A549 (cell line): Measurements from ENCODE around the gene GCHFR. TPM values are rescaled to one million over a fixed set of nuclear protein-coding genes. Genes with fewer than 3 reads are reported as not detected.

Experiments used
- ATAC-seq, 2 experiments: fragments of 200-7000 bp in 1 of 2; fragments of >200 bp in 1 of 2; cut with Nextera tagmentation in 1 of 2; cut with Tn5 transposase in 1 of 2; 3 replicates each; pipeline versions ENCODE4 v1.8.0 to v1.9.1; 2018 to 2020; ENCODE audit warnings: mild to moderate bottlenecking in 1 of 2, moderate library complexity in 1 of 2
- CTCF ChIA-PET: fragments of 300-600 bp; sonication (Branson Sonifier 250); formaldehyde crosslinking; extraction: SDS; loops from one replicate; lab custom pipeline; 2021; ENCODE audit warnings: antibody characterized with exemption, inconsistent platforms; lab: Yijun Ruan, JAX
- POLR2A ChIA-PET: fragments of 350-600 bp; formaldehyde crosslinking; extraction: SDS; loops from one replicate; lab custom pipeline; 2021; ENCODE audit warnings: antibody characterized with exemption, inconsistent platforms; lab: Yijun Ruan, JAX
- DNase-seq, 2 experiments: peaks; one replicate each; pipeline versions ENCODE4 v3.0.0 to v3.0.0-alpha.2; 2011 to 2016; ENCODE audit warnings: low read depth in 1 of 2, low spot score in 1 of 2
- FAIRE-seq: peaks from 2 replicates; lab custom pipeline; 2011; peaks lifted over from hg19 to GRCh38; lab: Jason Lieb, UNC
- H3K27ac ChIP-seq, 2 experiments: fragments of >200 bp; sonication (Bioruptor Twin); formaldehyde crosslinking; 3 replicates each; pipeline ENCODE4 v1.5.1; 2016 to 2017
- H3K4me1 ChIP-seq: fragments of >200 bp; sonication (Bioruptor Twin); formaldehyde crosslinking; 3 replicates; pipeline ENCODE4 v1.6.1; 2016
- H3K4me2 ChIP-seq: fragments of >200 bp; sonication (Bioruptor Twin); formaldehyde crosslinking; 3 replicates; pipeline ENCODE4 v1.6.1; 2016
- H3K4me3 ChIP-seq: fragments of >200 bp; sonication (Bioruptor Twin); formaldehyde crosslinking; 3 replicates; pipeline ENCODE4 v1.5.1; 2016
- H3K9me3 ChIP-seq: fragments of >200 bp; sonication (Bioruptor Twin); formaldehyde crosslinking; 3 replicates; pipeline ENCODE4 v1.6.1; 2016
- BCL3 ChIP-seq: fragments of >200 bp; sonication (Bioruptor Twin); formaldehyde crosslinking; IDR thresholded peaks from 3 replicates; pipeline ENCODE4 v1.6.1; 2016
- BHLHE40 ChIP-seq: IDR thresholded peaks from 2 replicates; pipeline ENCODE4 v1.6.1; 2012; ENCODE audit warnings: low read depth, low read length, inconsistent platforms
- CHD2 ChIP-seq: fragments of 150-350 bp; IDR thresholded peaks from 2 replicates; pipeline ENCODE4 v1.6.1; 2014; ENCODE audit warnings: low read length; ENCODE audit not compliant: partially characterized antibody
- CHD4 ChIP-seq: fragments of 200-600 bp; sonication (generic); IDR thresholded peaks from 2 replicates; pipeline ENCODE4 v1.6.1; 2016; ENCODE audit warnings: antibody characterized with exemption, mild to moderate bottlenecking, borderline replicate concordance
- ELK1 ChIP-seq: fragments of 150-350 bp; IDR thresholded peaks from 2 replicates; pipeline ENCODE4 v1.6.1; 2014; ENCODE audit warnings: low read depth, mild to moderate bottlenecking, low read length
- EP300 ChIP-seq, 2 experiments: fragments of >200 bp; sonication (Bioruptor Twin); formaldehyde crosslinking; IDR thresholded peaks; 2 replicates in 1 of 2; 3 replicates in 1 of 2; pipeline ENCODE4 v1.6.1; 2016 to 2017
- ESRRA ChIP-seq: fragments of 150-350 bp; IDR thresholded peaks from 2 replicates; pipeline ENCODE4 v1.6.1; 2014; ENCODE audit warnings: mild to moderate bottlenecking, low read length, borderline replicate concordance
- FOSL2 ChIP-seq, 2 experiments: fragments of 450-650 bp in 1 of 2; fragments of >200 bp in 1 of 2; sonication (Bioruptor Twin) in 1 of 2; formaldehyde crosslinking; IDR thresholded peaks; 2 replicates each; pipeline versions ENCODE4 v1.5.0 to v1.6.1; 2016 to 2020; ENCODE audit warnings: mild to moderate bottlenecking in 1 of 2, moderate library complexity in 1 of 2
- FOXS1 ChIP-seq: fragments of 250-450 bp; sonication (Bioruptor Pico); IDR thresholded peaks from 2 replicates; pipeline ENCODE4 v1.5.0; 2020; ENCODE audit warnings: mild to moderate bottlenecking, moderate library complexity
- GATA3 ChIP-seq: IDR thresholded peaks from 2 replicates; pipeline ENCODE4 v1.6.1; 2012; ENCODE audit warnings: borderline replicate concordance
- HOXA7 ChIP-seq: fragments of 250-450 bp; sonication (Bioruptor Pico); IDR thresholded peaks from 2 replicates; pipeline ENCODE4 v1.5.0; 2020; ENCODE audit warnings: mild to moderate bottlenecking, moderate library complexity
- HOXB5 ChIP-seq: fragments of 250-450 bp; sonication (Bioruptor Pico); IDR thresholded peaks from 2 replicates; pipeline ENCODE4 v1.5.0; 2020; ENCODE audit warnings: mild to moderate bottlenecking, moderate library complexity
- MYC ChIP-seq: IDR thresholded peaks from 2 replicates; pipeline ENCODE4 v1.6.1; 2012; ENCODE audit warnings: mild to moderate bottlenecking, inconsistent platforms, low read length, improper control_type of control experiment, borderline replicate concordance
- NPAS2 ChIP-seq: fragments of 250-450 bp; sonication (Bioruptor Pico); IDR thresholded peaks from 2 replicates; pipeline ENCODE4 v1.8.0; 2022; ENCODE audit warnings: mild to moderate bottlenecking, moderate library complexity, borderline replicate concordance
- NR3C1 ChIP-seq: fragments of >200 bp; sonication (Bioruptor Twin); formaldehyde crosslinking; IDR thresholded peaks from 3 replicates; pipeline ENCODE4 v1.6.1; 2017
- PBX3 ChIP-seq: IDR thresholded peaks from 2 replicates; pipeline ENCODE4 v1.6.1; 2012
- POLR2AphosphoS2 ChIP-seq: conservative IDR thresholded peaks from 2 replicates; pipeline ENCODE4 v1.6.1; 2012; ENCODE audit warnings: low read length, improper control_type of control experiment, inconsistent platforms
- RAD21 ChIP-seq, 2 experiments: fragments of >200 bp in 1 of 2; sonication (Bioruptor Twin) in 1 of 2; formaldehyde crosslinking in 1 of 2; IDR thresholded peaks in 1 of 2; conservative IDR thresholded peaks in 1 of 2; 2 replicates in 1 of 2; 3 replicates in 1 of 2; pipeline ENCODE4 v1.6.1; 2012 to 2018; ENCODE audit warnings: inconsistent platforms in 1 of 2
- RCOR1 ChIP-seq: fragments of 150-350 bp; IDR thresholded peaks from 2 replicates; pipeline ENCODE4 v1.6.1; 2014; ENCODE audit warnings: antibody characterized with exemption, low read length, low read depth
- RNF2 ChIP-seq: fragments of 200-600 bp; sonication (generic); IDR thresholded peaks from 2 replicates; pipeline ENCODE4 v1.6.1; 2016; ENCODE audit warnings: low read depth, mild to moderate bottlenecking, antibody characterized with exemption, moderate library complexity, borderline replicate concordance
- ZNF302 ChIP-seq: fragments of 250-450 bp; sonication (Bioruptor Pico); IDR thresholded peaks from 2 replicates; pipeline ENCODE4 v1.9.0; 2021; ENCODE audit warnings: inconsistent platforms, mild to moderate bottlenecking, moderate library complexity
- WGBS: methylation state at CpG from one replicate; pipeline ENCODE4 v1.1.6; 2017; ENCODE audit errors: missing lambda C conversion rate; 5-methylcytosine and 5-hydroxymethylcytosine counted together
- polyA plus RNA-seq, 4 experiments: library from polyadenylated mRNA; depleted of rRNA in 3 of 4; stranded (reverse); fragments of >200 nt; fragmentation: RNase III in 1 of 4; extraction: RNeasy Plus Mini Kit Qiagen cat#74134 plus additional on column Dnase treatment in 1 of 4; gene quantifications; 2 replicates in 3 of 4; 3 replicates in 1 of 4; pipeline ENCODE4 v1.2.3, GENCODE V29; 2011 to 2017
- TF ChIP-seq, protein P1 (sequence below): IDR thresholded peaks from 2 replicates; pipeline ENCODE4 v1.6.1; 2012
- TF ChIP-seq, protein P2 (sequence below): fragments of 250-450 bp; sonication (Bioruptor Pico); IDR thresholded peaks from 2 replicates; pipeline ENCODE4 v1.5.0; 2021; ENCODE audit warnings: mild to moderate bottlenecking, moderate library complexity, borderline replicate concordance

GCHFR gene
- polyA plus RNA-seq, 2 of the 4 experiments (the other 2 are of a cell fraction) = 6.9 to 7.7 TPM

- ChIA-PET CTCF (interaction anchor here (0.6 to 6.1 kb wide), 6 partner anchors 9 to 91 kb away, joined by 3 to 40 read pairs (median 6); no protein-coding TSS in a partner anchor), POLR2A (no interaction called here)
- no peak for DNase-seq
- no peak for FAIRE-seq
- ATAC-seq = no peak
- TF ChIP-seq NPAS2 (CRISPR knock-in tag) = no peak
- no peak for TF ChIP-seq FOSL2 (IDR thresholded peaks at IDR 0.05)
- TF ChIP-seq FOSL2 (CRISPR knock-in tag; IDR thresholded peaks at IDR 0.05) = no peak
- no peak for TF ChIP-seq MYC
- TF ChIP-seq, protein P1, sequence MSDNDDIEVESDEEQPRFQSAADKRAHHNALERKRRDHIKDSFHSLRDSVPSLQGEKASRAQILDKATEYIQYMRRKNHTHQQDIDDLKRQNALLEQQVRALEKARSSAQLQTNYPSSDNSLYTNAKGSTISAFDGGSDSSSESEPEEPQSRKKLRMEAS = no peak
- TF ChIP-seq FOXS1 (CRISPR knock-in tag) = no peak
- no peak for TF ChIP-seq HOXB5 (CRISPR knock-in tag)
- no peak for TF ChIP-seq GATA3
- no peak for TF ChIP-seq RNF2
- TF ChIP-seq POLR2AphosphoS2 = no peak
- no peak for TF ChIP-seq EP300 (IDR thresholded peaks at IDR 0.05)
- Histone ChIP-seq H3K27ac (no peak overlapping the region), H3K4me3 (no peak overlapping the region), H3K9me3 (no peaks in the 10 kb centered on the region), H3K4me1 (peaks cover 14% of the 10 kb centered on the region; the same call in 2 of the 3 replicates), H3K4me2 (no peak overlapping the region)
- WGBS = 87% methylated on average over 17 of the region's 21 CpGs
These were observed 4.8 kb downstream of the GCHFR start for GRCh38 chr15:40768521-40769273.

- WGBS = 91% methylated on average over 28 of the region's 28 CpGs
- TF ChIP-seq ZNF302 (CRISPR knock-in tag) (no peak), RCOR1 (no peak), HOXA7 (no peak)
- Histone ChIP-seq H3K9me3 (no peaks in the 10 kb centered on the region), H3K4me2 (no peak within 1 kb of the TSS), H3K27ac (no peak within 1 kb of the TSS), H3K4me3 (no peak within 1 kb of the TSS), H3K4me1 (peaks cover 11% of the 10 kb centered on the region; the same call in 2 of the 3 replicates)
- no peak for DNase-seq
- CTCF ChIA-PET = interaction anchor here (1.2 to 2.9 kb wide), 3 partner anchors 13 to 23 kb away, joined by 3 to 19 read pairs (median 4); no protein-coding TSS in a partner anchor
- FAIRE-seq = no peak
- ATAC-seq = no peak
- POLR2A ChIA-PET = no interaction called here
These were observed 5.6 kb downstream of the GCHFR start, which contains the start of gene C15orf62 for GRCh38 chr15:40769274-40770146. Gene C15orf62 (plus strand): TSS chr15:40769980. CDS start chr15:40770496, 516 bp downstream.

DNA sequence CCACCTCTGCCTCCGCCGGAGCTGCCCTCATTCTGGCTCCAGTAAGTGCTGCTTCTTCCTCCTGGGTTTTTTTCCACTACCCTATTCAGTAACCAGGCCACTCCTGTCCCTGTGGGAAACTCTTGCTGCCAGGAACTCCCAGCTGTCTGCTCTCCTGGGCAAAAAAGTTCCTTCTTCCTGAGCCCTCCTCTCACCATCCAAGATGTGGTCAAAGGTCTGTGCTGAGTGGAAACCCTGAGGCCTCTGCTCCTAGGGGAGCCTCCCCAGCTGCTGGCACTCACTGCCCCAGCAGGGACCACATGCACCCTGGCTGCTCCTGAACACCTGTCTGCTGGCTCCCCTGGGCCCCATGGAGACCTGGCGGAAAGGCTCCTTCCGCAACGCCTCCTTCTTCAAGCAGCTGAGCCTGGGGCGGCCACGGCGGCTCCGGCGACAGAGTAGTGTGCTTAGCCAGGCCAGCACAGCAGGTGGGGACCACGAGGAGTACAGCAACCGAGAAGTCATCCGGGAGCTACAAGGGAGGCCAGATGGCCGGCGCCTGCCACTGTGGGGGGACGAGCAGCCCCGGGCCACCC, 6.4 kb downstream of the GCHFR start:
- Histone ChIP-seq H3K4me1 (peaks cover 3% of the 10 kb centered on the region; the same call in 2 of the 3 replicates), H3K9me3 (no peaks in the 10 kb centered on the region), H3K4me2 (no peak overlapping the region), H3K27ac (no peak overlapping the region), H3K4me3 (no peak overlapping the region)
- 98% methylated on average over 3 of the region's 17 CpGs for whole genome bisulfite sequencing
- ATAC-seq (no peak), FAIRE-seq (no peak), DNase-seq (no peak)
- CTCF ChIA-PET = interaction anchor here (0.6 to 2.9 kb wide), 5 partner anchors 12 to 329 kb away, joined by 3 to 19 read pairs (median 4); no protein-coding TSS in a partner anchor
- POLR2A ChIA-PET = no interaction called here
- no peak for TF ChIP-seq HOXA7
- no peak for TF ChIP-seq RAD21 (conservative IDR thresholded peaks at IDR 0.05 in 1 of 2, IDR thresholded peaks at IDR 0.05 in 1 of 2)
- TF ChIP-seq, protein P1 = no peak
- TF ChIP-seq CHD2 = no peak
- TF ChIP-seq POLR2AphosphoS2 = no peak
- no peak for TF ChIP-seq GATA3
- no peak for TF ChIP-seq ELK1
- TF ChIP-seq MYC = no peak
- TF ChIP-seq BHLHE40 = no peak
- TF ChIP-seq CHD4 = no peak
- TF ChIP-seq BCL3 = no peak
- TF ChIP-seq, protein P2, sequence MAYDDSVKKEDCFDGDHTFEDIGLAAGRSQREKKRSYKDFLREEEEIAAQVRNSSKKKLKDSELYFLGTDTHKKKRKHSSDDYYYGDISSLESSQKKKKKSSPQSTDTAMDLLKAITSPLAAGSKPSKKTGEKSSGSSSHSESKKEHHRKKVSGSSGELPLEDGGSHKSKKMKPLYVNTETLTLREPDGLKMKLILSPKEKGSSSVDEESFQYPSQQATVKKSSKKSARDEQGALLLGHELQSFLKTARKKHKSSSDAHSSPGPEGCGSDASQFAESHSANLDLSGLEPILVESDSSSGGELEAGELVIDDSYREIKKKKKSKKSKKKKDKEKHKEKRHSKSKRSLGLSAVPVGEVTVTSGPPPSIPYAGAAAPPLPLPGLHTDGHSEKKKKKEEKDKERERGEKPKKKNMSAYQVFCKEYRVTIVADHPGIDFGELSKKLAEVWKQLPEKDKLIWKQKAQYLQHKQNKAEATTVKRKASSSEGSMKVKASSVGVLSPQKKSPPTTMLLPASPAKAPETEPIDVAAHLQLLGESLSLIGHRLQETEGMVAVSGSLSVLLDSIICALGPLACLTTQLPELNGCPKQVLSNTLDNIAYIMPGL (CRISPR knock-in tag) = no peak
- TF ChIP-seq NR3C1 = no peak
- TF ChIP-seq ESRRA = no peak
- TF ChIP-seq PBX3 = no peak
